Fibroblast of lung (primary cell): Measurements from ENCODE around the gene CARMIL1.

Experiments
- CTCF ChIP-seq, 2 donors: IDR thresholded peaks in 1 of 2; conservative IDR thresholded peaks in 1 of 2; 1 replicate in 1 of 2; 2 replicates in 1 of 2; pipeline ENCODE4 v1.5.1; 2011 to 2012; ENCODE audit warnings: low read length in 2 of 2, control low read depth in 1 of 2, inconsistent platforms in 1 of 2, low read depth in 1 of 2, mild to moderate bottlenecking in 1 of 2
- EZH2 ChIP-seq: IDR thresholded peaks from 2 replicates; pipeline ENCODE4 v1.5.1; 2012; ENCODE audit warnings: low read length, control low read depth, mild to moderate bottlenecking; ENCODE audit errors: missing control alignments

GRCh38 chr6:25320459-25320858 lies 41.3 kb downstream of the CARMIL1 start:
- TF ChIP-seq CTCF (conservative IDR thresholded peaks at IDR 0.05 in 1 of 2, IDR thresholded peaks at IDR 0.05 in 1 of 2; ENCODE audit: low read depth in 1 of 2, low read length in 2 of 2) (no peak), EZH2 (no peak)
